Measurements from ENCODE around the gene DIAPH1.

The DIAPH1 gene

GRCh38 chr5:141519605-141520565 lies 98.9 kb downstream of the DIAPH1 start:
- no peak for DNase-seq (ENCODE audit: low spot score)

- no peak for DNase-seq (ENCODE audit: low spot score)
Measured at GRCh38 chr5:141518618-141519015, 100.2 kb downstream of the DIAPH1 start.

- no peak for DNase-seq (ENCODE audit: low spot score)
Measured at GRCh38 chr5:141517880-141518617, 100.8 kb downstream of the DIAPH1 start.

- DNase-seq (ENCODE audit: low spot score): no peak
Measured at GRCh38 chr5:141517312-141517711, 101.5 kb downstream of the DIAPH1 start.

GRCh38 chr5:141516672-141517025 lies 102.2 kb downstream of the DIAPH1 start:
- DNase-seq (ENCODE audit: low spot score): no peak

- DNase-seq (ENCODE audit: low spot score): no peak
Measured at GRCh38 chr5:141515946-141516671, 102.7 kb downstream of the DIAPH1 start.

- no peak for DNase-seq (ENCODE audit: low spot score)
Measured at GRCh38 chr5:141515141-141515540, 103.7 kb downstream of the DIAPH1 start.

- no peak for DNase-seq (ENCODE audit: low spot score)
Measured at GRCh38 chr5:141514330-141515133, 104.3 kb downstream of the DIAPH1 start.

GRCh38 chr5:141513627-141514329 lies 105.0 kb downstream of the DIAPH1 start:
- peak; percentile 90 for DNase-seq (ENCODE audit: low spot score)

- DNase-seq (ENCODE audit: low spot score): peak; percentile 84
Measured at GRCh38 chr5:141512911-141513626, 105.7 kb downstream of the DIAPH1 start.

GRCh38 chr5:141512390-141512910 lies 106.3 kb downstream of the DIAPH1 start:
- peak; percentile 87 for DNase-seq (ENCODE audit: low spot score)

- no peak for DNase-seq (ENCODE audit: low spot score)
Measured at GRCh38 chr5:141511771-141512325, 107.0 kb downstream of the DIAPH1 start.

- DNase-seq (ENCODE audit: low spot score): no peak
Measured at GRCh38 chr5:141510850-141511601, 107.8 kb downstream of the DIAPH1 start.

GRCh38 chr5:141510160-141510559 lies 108.6 kb downstream of the DIAPH1 start:
- no peak for DNase-seq (ENCODE audit: low spot score)

- DNase-seq (ENCODE audit: low spot score): no peak
Measured at GRCh38 chr5:141508798-141509611, 109.8 kb downstream of the DIAPH1 start.

- DNase-seq (ENCODE audit: low spot score): no peak
Measured at GRCh38 chr5:141508440-141508797, 110.4 kb downstream of the DIAPH1 start.

- peak; percentile 85 for DNase-seq (ENCODE audit: low spot score)
Measured at GRCh38 chr5:141507387-141508091, 111.3 kb downstream of the DIAPH1 start.
